Frontal cortex (tissue), 4 donors: ENCODE data around the gene POU2F3. TPM values are rescaled to one million over a fixed set of nuclear protein-coding genes. Genes with fewer than 3 reads are reported as not detected.
A peak's percentile ranks its signal among the peaks of the same experiment; 100 is the strongest.

Experiments
- DNase-seq, 2 donors: peaks; one replicate each; pipeline ENCODE4 v3.0.0; 2012; ENCODE audit warnings: low spot score in 2 of 2
- FAIRE-seq: peaks from 2 replicates; lab custom pipeline; 2012; peaks lifted over from hg19 to GRCh38; lab: Jason Lieb, UNC
- total RNA-seq: library from RNA; depleted of rRNA; stranded (reverse); fragments of >200 nt; gene quantifications from one replicate; pipeline ENCODE4 v1.2.3, GENCODE V29; 2014
- donor health status: control.
- donor health status: control.
- donor health status: control.

The POU2F3 gene
- total RNA-seq, 1 donor from 2014 or later = 0.41 TPM

DNA sequence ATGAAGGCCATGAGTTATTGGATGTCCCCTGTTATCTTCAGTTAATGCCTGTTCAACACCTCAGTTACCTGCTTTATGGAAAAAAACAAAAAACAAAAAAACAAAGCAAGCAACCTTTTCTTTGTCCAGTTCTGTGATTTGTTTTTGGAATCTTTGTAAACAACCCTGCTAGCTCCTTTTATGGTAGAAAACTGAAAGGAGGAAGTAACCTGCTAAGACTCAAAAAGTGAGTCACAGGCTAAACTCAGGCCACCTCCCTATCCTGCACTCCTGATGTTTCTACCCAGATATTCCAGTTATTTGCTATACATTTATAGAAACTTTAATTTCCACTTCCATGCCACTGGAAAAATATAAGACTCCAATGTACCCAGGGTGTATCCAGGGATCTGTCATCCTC is 64.6 kb downstream of the POU2F3 start:
- FAIRE-seq = no peak
- no peak for DNase-seq

DNA sequence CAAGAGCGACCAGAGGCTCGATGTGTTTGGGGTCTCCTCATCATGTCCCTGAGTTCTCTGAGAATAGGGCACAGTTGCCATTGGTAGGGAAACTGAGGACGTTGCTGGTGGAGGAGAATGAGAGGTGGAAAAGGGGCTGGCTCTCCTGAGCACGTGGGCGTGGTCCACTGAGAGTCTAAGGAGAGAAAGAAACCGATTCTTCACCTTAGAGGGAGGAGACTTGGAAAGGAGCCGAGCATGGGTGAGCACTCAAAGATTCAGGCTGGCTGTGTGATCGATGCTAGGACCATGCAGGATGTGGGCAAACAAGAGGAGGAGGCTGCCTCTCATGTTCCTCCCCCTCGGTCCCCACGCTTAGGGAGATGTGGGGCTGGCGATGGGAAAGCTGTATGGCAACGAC is 65.3 kb downstream of the POU2F3 start:
- no peak for FAIRE-seq
- DNase-seq = no peak

DNA sequence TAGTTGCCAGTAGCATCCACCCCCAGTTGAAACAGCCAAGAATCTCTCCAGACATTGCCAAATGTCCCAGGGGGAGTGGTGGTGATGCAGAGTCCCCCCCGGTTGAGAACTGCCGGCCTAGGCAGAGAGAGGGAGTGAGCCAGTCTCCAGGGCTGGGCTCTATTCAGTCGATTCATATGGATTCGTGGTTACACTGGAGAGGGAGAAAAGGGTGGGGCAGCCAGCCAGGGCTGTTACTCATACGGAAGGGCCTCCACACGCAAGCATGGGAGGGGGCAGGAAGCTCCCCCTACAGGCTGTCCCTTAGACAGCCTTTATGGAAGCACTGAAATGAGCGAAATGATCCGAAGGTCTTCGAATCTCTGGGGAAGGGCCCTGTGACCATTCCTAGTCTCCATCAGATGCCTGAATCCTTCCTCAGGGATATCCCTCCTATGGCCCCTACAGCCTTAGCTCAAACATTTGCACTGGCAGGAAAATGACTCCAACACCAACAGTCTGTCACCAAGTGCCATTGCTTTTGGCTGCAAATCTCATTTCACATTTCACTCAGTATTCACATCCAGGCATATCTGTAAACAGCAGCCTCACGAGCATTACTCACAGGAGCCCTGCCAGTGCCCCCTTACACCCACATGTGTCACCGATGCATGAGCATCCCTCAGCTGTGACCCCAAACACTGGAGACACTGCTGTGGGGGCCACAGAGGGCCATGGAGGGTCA is 66.7 kb downstream of the POU2F3 start:
- FAIRE-seq = no peak
- DNase-seq = no peak

DNA sequence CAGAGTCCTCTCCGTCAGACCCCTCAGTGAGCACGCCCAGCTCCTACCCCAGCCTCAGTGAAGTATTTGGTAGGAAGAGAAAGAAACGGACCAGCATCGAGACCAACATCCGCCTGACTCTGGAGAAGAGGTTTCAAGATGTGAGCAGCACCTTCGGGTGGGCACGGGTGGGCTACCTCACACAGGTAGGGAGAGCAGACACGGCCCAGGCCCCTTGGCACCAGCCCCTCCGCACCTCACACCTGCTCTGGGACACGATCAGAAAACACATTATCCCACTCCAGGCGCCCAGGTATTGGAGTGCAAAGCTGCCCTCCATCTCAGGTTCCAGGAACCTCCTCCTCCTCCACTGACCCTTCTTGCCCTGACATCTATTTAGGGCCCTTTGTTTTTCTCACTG is 67.5 kb downstream of the POU2F3 start:
- FAIRE-seq (no peak), DNase-seq (no peak)

DNA sequence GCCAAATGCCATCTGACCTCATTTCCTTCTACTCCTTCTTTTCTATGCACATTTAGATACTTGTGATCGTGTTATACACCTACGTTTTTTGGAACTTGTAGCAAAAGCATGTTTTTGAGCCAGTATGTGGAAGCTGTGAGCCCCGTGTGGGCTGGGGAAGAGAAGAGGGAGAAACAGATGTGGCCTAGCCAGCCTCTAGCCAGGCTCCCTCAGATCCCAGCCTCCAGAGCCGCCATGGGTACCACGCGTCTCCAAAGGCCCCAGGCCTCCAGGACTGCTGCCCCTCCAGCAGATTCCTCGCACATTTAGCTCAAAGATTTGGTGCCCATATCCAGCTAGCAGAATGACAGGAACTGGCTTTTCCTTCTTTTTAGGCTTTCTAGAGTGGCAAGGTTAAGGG is 68.1 kb downstream of the POU2F3 start:
- DNase-seq (no peak), FAIRE-seq (no peak)

DNA sequence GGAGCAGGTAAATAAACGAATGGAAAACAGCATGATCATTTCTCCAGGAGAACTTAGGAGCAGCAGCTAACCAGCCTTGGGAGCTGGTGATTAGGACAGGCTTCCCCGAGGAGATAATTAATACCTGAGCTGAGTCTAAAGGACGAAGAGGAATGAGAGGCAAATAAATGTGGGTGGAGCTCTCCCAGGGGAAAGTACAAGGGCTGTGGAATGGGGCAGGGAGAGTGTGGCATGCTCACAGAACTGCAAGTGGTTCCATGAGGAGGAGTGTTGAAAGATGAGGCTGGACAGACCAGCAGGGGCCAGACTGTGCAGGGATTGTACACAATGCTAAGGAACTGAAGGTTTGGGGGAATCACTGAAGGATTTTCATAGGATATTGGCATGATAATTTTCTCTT is 70.9 kb downstream of the POU2F3 start:
- no peak for FAIRE-seq
- DNase-seq = no peak

DNA sequence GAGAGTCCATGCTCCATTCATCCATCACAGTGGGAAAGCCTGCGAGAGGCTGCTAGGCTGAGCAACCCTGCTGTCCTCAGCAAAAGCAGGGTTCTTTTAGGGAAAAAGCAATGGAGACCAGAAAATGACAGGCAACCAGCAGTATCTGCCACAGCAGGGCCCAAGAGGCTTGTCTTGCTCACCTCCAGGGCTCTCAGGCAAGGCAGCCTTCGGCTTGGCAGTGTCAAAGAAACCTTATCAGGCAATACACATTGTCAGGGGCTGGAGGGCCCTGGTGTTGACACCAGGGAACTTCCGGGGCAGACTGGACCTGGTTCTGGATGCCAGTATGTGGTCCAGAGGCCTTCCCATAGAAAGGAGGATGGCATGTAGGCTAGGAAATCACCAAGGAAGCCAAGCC is 74.9 kb downstream of the POU2F3 start:
- no peak for FAIRE-seq
- no peak for DNase-seq

DNA sequence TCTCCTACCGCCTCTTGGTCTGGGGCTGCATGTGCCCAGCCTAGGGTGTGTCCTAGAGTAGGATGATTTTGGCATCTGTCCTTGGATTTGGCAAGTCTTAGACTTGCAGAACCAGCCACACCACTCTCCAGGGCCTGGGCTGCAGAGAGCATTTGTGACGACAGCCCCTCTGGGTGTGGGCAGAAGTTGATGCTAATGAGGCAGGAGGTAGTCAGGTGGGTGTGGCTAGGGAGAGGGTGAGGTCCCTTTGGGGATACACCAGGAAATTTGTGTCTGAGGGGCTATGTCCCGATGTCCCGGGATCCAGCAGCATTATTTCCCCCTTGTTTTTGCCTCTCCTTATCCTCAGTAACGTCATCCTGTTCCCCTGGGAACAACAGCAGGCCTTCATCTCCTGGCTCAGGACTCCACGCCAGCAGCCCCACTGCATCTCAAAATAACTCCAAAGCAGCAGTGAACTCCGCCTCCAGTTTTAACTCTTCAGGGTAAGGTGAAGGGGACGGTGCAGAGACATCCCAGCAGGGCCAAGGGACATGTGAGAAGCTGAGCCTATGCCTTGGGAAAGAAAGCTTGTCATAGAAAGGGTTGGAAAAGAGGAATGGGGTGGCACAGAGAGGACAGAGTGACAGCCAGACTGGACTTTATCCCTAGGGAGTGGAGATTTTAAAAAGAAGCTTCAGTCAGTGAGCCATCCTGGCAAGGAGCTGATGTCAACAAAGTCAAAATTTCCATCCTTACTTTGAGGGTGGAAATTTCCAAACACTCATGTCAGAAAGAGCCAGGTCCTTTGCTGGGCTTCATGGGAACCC is 77.1 kb downstream of the POU2F3 start:
- FAIRE-seq = no peak
- DNase-seq = peak in 1 of 2 donors; percentile 38

DNA sequence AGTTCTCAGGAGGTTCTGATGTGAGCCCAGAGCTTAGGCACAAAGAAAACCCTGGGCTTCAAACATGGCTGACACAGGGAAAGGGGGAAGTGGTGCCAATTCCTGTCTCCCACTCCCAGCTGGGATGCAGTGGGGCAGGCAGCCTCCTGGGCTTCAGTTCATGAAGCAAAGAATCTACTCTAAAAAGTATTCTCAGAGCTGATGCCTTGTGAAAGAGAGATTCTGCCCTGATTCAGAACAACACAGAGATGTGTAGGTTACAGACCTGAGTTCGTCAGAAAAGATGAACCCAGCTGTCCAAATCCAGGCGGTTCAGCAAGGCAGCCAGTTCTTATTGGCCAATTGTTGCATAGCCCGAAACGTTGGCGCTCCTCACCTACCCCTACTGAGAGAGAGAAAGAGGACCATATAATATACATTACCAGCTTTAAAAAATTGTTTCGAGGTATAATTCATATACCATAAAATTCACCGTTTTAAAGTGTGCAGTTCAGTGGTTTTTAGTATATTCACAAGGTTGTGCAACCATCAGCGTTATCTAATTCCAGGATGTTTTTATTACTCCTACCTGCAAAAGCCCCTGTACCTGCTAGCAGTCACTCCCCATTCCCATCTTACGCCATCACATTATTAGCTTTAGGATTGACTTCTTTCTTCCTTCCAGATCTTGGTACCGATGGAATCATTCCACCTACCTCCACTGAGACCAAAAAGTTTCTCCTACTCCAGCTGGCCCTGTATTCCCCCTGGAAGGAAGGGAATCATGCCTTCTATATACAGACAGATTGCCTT is 77.9 kb downstream of the POU2F3 start:
- DNase-seq (no peak), FAIRE-seq (no peak)

DNA sequence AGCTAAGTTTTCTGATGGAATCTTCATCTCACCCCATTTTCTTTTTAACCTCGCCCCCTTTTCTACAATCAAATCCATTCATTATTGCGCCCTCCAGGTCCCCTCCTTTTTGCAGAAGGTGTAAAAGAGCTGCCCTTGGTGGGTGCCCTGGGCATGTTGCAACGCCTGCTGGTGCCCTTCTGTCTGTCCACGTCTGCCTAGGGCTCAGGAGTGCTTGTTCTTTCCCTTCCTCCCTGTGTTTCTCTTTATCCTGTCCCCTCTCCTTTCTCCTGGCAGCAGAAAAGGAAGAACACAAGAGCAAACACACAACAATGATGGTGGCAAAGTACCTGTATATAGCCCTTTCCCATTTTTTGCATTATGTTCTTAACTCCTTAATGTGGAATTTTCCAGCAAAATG is 79.0 kb downstream of the POU2F3 start:
- DNase-seq (no peak), FAIRE-seq (no peak)

DNA sequence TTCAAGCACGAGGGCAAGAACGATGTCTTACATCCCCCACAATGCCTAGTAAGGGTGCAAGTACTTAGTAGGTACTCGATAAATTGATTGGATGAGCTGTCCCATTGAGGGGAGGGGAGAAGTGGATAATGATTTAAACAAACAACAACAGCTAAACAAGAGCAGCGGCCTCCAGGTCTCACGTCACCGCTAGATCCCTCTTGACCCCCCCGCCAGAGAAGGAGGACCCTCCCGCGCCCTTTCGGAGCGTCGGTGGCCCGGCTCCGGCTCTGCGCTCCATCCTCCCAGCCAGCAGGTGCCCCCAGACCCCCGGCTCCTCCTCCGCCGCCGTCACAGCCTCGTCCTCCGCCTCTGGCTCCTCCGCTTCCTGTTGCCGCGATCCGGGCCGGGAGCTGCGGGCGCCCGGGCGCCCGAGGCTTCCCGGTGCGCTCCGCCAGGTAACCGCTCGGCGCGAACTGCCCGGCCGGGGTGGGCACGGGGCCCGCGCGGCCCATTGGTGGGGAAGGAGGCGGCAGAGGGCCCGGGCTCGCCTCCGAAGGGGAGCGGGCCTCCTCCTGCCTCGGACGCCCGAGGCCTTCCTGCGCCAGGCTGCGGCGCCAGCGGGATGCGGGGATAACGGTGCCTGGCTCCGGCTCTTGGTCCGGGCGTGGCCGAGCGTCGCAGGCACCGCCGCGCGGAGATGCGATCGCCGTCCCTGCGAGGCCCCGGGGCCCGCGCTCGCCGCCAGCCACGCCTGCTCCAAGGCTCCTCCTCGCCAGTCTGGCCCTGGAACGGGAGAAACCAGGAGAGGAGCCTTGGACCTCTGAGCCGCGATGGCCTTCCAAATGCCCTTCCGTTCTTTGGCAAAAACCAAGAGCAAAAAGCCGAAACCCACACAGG is 85.2 kb downstream of the POU2F3 start, which contains the start of gene TLCD5:
Gene TLCD5, plus strand, starts transcription at position 368 of the 879 bp plus-strand sequence. CDS start 2,143 bp downstream, outside the sequence.
- FAIRE-seq (no peak), DNase-seq (peak; percentile 60 to 65)

DNA sequence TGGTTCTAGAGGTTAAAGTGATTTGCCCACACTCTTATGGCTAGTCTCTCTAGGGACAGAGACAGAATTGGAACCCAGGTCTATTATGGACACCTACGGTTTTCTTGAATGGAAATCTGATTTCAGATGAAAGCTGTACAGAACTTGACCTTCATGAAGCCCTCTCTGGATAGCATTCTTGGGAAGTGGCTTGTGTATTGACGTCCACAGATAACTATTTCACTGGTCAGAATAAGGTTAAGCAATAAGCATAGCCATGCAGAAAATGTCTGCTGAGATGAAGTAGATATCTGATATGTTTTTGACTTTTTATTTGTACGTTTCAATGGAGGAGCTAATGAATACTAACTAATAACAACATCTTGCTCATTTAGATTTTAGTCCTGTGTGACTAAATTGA is 86.3 kb downstream of the POU2F3 start:
- DNase-seq (no peak), FAIRE-seq (no peak)

DNA sequence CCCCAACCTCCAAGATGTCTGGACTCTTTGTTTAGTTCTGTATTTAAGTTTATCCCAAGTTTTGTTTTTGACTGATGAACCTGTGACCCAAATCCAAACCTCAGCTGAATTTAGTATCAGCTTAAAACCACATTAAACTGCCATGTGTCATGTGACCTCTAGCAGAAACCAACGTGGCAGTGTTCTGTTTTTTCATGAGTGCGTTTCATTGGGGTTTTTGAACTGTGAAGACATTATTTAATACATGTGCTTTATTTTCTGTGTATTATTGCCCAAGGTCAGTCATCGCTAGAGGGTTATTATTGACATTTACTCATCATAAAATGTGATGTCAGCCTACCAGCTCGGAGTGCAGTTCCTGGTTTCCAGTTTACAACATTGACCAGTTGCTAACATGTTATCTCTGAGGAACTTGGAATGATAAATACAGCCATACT is 86.9 kb downstream of the POU2F3 start:
- DNase-seq (no peak), FAIRE-seq (no peak)

DNA sequence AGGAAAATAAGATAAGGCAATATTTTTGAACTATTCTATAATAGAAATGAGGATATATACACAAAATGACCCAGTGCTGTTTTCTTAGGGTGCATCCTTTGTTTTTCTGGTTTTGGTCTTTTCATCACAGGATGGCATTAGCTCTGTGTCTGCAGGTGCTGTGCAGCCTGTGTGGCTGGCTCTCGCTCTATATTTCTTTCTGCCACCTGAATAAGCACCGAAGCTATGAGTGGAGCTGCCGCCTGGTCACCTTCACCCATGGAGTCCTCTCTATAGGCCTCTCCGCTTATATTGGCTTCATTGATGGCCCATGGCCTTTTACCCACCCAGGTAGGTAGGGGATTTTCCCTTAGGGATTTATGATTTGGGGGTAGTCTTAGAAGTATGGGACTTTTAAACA is 87.4 kb downstream of the POU2F3 start:
- DNase-seq (no peak), FAIRE-seq (no peak)

DNA sequence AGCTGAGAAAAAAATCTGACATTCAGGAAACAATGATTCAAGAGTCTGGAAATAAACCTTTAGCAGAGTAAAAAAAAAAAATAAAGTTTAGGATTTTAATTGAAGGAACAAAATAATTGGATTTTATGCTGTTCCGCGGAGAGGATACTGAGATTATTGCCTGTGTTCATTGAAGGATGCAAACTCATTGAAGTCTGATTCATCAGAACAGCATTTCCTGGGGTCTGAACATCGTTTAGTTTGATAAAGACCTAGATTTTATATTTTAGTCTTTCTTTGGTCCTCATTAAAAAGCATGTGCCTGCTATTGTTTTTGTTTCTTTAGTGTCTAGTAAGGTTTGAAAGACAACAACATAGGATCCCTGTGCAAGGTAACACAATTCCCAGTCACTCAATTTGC is 89.6 kb downstream of the POU2F3 start:
- DNase-seq (no peak), FAIRE-seq (no peak)

DNA sequence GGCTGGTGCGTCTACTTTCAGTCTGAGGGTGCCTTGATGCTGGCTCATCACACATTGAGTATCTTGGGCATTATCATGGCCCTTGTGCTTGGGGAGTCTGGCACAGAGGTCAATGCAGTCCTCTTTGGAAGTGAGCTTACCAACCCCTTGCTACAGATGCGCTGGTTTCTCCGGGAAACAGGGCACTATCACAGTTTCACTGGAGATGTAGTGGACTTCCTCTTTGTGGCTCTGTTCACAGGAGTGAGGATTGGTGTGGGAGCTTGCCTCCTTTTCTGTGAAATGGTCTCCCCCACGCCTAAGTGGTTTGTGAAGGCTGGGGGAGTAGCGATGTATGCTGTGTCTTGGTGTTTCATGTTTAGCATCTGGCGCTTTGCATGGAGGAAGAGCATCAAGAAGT is 90.1 kb downstream of the POU2F3 start:
- DNase-seq (no peak), FAIRE-seq (no peak)

DNA sequence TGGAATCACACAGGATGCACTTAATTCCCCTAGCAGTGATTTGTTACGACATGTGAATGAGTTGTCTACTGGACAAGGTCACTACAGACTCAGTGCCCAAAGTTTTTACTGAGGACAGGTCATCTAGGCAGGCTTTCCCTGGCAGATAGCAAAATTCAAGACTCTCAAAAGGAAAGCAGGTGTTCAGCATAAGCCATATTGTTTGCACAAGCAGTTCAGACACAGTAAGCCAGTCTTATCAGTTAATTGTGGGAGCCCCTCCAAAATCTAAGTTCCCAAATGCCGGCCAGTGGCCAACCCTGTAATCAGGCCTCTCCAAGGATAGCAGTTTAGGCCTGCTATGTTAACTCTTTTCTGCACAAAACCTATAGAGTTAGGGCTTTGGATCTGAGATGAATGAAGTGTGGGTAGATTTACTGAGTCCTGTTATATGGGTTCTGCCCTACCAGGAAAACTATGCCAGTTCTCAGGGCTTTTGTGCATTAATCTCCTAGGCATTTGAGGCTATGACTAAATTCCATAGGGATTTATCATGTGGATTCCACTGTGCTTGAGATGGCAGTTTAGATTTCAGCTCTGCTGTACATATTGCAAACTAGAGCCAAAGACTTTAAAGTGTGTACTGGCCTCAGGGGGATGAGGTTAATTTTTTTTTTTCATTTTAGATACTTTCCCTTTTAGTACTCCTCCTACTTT is 91.5 kb downstream of the POU2F3 start:
- no peak for FAIRE-seq

DNA sequence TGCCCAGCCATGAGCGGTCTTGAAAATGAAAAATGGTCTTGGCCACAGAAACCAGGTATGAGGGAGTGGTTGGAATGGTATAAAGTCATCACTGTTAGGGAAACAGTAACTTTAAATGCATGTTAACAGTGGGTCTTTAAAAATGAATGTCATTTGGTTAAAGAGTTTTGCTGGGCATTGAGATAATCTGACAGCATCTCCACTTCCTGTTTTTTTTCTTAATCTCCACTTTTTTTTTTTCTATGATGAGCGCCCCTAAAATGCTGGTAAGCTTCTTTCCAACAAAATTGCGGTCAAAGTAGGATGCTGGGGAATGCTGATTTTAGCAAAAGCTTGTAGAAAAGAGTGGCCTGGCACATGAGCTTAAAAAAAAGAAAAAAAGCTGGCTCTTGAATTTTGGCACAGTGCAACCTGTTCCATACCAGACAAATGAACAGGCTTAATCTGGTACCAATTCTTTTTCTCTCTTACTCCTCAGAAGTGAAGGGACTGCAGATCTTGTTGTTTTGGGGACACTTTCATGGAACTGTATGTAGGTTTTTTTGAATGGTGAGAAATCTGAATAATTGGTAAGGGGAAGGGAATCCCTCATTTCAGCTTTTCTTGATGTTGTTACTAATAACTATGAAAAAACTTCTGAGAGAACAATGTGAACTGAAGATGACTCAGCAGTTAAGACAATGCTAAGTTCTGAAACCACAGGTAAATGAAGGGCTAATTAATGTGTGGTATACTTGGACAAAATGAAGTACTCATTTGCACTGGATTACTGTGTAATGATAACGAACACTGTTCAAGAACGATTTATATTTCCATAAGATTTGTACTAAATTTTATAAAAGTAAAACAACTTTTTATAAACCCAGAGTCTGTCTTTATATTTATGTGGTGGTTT is 93.1 kb downstream of the POU2F3 start:
- FAIRE-seq = no peak
- no peak for DNase-seq

More for the DNA sequence above, 91.5 kb downstream of the POU2F3 start:
- no peak for DNase-seq
